ENCODE measurements around the gene RILP.
A peak's percentile ranks its signal among the peaks of the same experiment; 100 is the strongest.

RILP gene

GRCh38 chr17:1627982-1628855 is 21.4 kb downstream of the RILP start, which contains the start of gene SLC43A2:
Gene SLC43A2, minus strand, starts transcription at chr17:1628834. Its CDS starts 960 bp downstream, at chr17:1627874.
- DNase-seq, result peak; percentile 22

DNA sequence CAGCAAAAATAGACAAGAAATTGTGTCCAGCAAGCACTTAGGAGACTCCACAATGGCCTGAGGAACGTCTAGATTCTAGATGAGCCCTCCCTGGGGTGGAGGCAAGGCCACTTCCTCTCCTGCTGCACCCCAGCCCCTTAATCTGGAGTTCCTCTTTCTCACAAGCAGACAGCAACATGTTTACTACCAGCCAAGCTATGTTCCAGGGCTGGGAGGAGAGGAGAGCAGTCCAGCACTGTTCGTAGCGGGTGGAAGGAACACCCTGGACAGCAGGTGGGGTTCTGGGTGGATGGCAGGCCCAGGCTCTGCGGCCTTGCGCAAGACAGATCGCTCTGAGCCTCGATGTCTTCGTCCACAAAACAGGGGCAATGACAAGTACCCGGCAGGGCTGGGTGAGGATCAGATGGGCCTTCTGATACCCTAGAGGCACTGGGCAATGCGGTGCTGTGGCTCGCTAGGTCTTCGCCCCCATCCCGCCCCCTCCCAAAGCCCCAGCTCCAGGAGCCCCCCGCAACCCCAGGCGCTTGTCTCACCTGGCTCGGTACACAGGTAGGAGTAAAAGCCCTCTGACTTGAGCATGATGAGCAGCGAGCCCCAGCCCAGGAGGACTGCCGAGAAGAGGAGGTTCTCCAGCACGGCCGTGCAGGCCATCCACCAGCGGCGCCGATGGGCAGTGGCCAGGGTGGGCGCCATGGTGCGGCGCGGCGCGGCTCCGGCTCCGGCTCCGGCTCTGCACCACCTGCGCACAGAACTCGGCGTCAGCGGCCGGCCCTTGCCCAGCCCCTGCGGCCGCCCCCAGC is 22.3 kb downstream of the RILP start:
- no peak for DNase-seq

- DNase-seq, result no peak
Measured at GRCh38 chr17:1626333-1626732, 23.3 kb downstream of the RILP start.

DNA sequence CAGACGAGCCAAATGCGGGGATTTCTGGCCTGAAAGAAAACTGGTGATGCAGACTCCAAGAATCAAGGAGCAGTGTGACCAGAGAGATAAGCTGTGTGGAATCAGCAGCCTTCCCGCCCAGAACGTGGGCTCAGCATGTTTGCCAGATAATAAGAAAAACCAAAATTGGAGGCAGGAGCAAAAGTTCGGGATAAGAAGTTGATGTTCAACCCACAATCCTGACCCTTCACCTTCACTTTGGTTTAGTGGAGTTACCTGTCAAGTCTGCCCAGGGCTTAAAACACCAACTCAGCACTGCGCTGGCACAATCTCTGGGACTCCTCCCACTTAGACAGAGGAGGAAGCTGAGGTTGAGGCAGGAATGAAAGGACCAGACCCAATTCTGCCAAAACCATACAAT is 24.1 kb downstream of the RILP start:
- no peak for DNase-seq

DNA sequence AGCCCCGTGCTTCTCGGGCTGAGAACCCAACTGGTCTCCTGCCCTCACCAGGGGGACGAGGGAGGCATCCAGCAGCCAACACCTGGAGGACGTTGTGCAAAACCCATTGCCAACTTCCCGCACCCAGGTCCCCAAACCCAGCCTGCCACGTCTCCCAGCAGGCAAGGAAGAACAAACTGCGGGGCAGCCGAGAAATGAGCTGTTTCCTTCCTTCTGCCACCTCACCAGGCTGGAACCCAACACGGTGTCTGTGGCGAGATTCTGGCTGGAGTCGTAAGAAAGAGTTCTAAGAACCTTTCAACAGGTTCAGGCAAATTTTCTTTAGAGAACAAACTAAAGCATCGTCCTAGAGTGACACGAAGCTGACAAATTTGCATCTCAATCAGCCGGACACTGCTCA is 24.6 kb downstream of the RILP start:
- no peak for DNase-seq

DNA sequence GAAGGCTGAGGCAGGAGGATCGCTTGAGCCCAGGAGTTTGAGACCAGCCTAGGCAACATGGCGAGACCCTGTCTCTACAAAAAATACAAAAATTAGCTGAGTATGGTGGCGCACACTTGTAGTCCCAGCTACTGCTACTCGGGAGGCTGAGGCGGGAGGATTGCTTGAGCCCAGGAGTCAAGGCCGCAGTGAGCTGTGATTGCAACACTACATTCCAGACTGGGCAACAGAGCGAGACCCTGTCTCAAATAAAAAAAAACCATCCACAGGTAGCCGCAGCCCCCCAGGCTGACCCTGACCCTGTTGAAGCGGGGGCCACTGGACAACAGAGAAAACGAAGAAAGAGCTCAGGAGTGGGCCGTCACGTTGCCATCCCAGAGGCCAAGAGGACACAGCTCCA is 25.0 kb downstream of the RILP start:
- no peak for DNase-seq

GRCh38 chr17:1623057-1623630 is 26.5 kb downstream of the RILP start:
- DNase-seq, result no peak

DNA sequence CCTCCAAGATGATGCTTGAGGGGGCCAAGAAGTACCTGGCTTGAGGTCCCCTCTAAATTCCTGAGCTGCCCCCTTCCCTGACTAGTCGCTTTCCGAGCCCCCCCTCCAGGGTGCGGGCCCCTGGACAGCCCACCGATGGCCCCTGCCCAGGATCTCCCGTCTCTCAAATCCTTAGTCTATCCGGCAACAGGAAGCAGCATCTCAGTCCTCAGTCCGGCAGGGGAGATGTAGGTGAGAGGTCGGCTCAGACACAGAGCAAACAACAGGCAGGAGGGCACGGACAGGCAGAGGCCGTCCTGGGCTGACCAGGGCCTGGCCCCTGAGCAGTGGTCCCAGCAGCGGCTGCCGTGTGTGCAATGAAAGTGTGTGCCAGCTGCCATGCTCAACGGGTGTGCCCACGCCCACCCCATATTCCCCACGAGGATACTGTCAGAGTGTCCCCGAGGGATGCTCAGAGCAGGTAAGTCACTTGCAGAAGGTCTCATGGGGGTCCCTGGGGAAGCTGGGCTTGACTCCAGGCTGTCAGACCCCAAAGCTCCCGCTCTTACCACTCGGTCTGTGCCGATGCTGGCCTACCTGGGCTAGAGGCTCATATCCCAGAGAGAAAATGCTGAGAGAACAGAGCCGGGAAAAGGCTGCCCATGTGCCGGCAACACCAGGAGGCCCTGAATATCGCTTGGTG is 28.3 kb downstream of the RILP start:
- no peak for DNase-seq

DNA sequence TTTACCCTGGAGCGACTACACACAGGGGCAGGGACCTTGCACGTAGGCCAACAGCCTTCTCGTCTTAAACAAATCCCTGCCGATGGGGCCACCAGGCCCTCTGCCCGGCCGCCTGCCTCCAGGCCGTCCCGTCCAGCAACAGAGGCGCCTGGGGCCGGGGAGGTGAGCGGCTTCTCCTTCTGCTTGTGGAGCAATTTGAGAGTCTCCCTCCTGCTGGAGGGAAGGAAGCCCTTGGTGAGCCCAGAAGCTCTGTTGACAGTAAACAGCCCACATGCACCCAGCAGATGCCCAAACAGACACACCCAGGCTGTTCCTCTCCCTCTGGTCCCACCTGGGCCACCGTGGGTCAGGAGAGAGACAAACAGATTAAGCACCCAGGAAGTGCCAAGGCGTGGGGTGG is 29.2 kb downstream of the RILP start:
- DNase-seq, result no peak

GRCh38 chr17:1617620-1618174 is 32.0 kb downstream of the RILP start:
- DNase-seq, result no peak

GRCh38 chr17:1616101-1616500 is 33.6 kb downstream of the RILP start:
- no peak for DNase-seq

DNA sequence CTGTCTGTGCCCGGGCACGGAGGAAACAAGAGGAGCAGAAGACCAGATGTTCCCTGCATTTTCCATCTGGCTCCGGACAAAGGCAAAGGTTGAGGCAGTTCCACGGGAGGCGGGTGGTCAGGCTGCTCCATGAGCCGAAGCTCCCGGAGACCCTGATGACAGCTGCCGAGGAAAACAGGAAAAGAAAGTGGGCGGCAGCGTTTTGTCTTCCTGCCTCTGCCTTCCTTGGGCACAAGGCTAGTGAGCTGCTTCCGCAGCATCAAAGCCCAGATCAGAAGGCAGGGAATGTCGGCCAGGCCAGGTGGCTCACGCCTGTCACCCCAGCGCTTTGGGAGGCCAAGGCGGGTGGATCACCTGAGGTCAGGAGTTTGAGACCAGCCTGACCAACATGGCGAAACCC is 37.3 kb downstream of the RILP start:
- DNase-seq, result no peak

DNA sequence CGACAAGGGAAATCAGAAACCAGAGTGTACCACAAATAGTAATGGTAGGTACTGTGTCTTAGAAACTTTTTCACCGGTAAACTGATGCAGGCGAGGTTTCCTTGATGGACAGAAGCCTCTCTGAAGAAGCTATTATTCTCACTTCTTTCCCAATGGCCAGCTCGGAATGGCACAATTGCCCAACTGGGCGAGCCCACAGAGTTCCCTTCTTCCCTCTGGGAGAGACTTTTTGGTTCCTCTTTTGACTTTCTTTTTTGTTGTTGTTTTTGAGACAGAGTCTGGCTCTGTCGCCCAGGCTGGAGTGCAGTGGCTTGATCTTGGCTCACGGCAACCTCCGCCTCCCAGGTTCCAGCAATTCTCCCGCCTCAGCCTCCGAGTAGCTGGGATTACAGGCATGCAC is 38.0 kb downstream of the RILP start:
- no peak for DNase-seq

- no peak for DNase-seq
Measured at GRCh38 chr17:1608676-1609075, 41.0 kb downstream of the RILP start.

DNA sequence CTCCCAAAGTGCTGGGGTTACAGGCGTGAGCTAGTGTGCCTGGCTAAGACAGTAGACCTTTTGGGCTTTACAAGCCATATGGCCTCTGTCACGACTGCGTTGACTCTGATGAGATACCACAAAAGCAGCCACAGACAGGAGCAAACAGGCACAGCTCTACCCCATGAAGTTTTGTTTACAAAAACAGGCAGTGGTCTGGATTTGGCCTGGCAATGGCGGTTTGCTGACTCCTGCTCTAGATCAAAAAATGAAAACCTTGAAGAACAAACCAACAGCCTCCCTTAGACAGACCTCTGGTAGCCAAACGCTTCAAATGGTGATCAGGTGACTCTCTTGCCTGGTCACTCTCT is 41.7 kb downstream of the RILP start:
- DNase-seq, result no peak

- no peak for DNase-seq
Measured at GRCh38 chr17:1606352-1606985, 43.2 kb downstream of the RILP start.

DNA sequence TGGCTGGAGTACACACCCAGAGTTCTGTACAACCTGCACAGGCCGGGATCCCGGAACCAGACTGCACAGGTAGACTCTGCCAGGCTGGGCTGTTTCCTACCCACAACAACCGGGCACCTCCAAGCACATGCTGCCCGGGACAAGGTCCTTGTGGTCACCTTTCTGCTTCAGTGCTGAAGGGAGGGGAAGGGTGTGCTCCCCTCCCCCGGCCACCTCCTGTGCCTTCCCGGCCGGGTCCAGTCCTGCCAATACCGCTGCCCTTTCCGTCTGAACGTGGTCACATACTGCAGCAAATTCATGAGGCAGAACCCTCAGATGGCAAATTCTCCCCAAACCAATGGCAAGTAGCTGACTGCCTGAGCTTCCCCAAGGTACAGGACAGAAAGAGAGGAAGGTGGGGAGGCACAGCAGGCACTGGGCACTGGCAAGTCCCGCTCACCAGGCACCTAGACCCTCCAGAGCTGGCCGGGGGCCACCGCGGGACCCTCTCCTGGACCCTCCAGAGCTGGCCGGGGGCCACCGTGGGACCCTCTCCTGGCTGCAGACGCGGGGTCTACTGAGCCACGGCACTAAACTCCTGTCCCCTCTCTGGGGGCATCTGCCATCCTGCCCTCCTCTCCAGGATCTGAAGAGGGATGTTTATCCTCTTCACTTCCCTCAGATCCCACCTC is 43.9 kb downstream of the RILP start:
- no peak for DNase-seq

DNA sequence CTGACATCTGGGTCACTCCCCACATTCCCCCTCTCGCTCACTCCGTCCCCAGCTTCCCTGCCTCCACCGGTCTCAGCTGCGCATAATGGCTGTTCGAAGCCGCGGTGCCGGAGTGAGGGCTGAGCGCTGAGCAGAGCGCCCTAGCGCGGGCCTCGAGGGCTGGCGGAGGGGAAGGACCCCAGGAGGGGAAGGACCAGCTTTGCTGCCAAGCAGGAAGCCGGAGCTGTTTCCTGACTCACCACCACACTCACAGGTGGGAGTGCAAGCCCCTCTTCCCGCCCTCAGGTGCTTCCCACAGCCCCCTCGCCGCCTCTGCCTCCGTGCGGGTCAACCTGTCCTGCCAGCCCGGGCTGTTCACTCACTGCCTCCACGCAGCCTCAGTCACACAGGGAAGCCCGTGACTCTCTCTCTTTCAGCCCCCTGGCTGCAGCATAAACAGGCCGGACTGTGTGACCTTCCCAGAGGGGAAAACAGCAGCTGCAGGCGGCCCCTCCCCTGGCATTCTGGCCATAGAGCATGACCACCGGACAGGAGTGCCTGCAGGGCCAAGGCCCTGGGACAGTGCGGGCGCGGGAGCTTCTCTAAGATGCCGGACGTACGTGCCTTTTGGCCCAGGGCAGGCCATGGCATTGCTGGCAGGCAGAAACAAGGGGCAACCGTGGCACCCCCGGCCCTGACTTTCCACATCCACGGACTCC is 44.7 kb downstream of the RILP start:
- DNase-seq, result no peak

DNA sequence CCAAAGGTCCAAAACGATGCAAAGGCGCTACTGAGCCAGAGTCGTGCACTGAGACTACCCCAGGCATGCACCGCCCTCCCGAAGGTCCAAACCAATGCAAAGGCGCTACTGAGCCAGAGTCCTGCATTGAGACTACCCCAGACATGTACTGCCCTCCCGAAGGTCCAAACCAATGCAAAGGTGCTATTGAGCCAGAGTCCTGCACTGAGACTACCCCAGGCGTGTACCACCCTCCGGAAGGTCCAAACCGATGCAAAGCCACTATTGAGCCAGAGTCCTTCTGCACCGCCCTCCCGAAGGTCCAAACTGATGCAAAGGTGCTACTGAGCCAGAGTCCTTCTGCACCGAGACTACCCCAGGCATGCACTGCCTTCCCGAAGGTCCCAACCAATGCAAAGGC is 48.1 kb downstream of the RILP start:
- no peak for DNase-seq

- no peak for DNase-seq
Measured at GRCh38 chr17:1598399-1599095, 51.1 kb downstream of the RILP start.

Measured in NCI-H2029 treated with DMSO at 0.1 percent for 48 hours (cell line).